Karpas-422 (cell line): ENCODE measurements around the gene LYZL1. TPM values are rescaled to one million over a fixed set of nuclear protein-coding genes. Genes with fewer than 3 reads are reported as not detected.

Source experiments
- DNase-seq: peaks from one replicate; pipeline ENCODE4 v3.0.0-alpha.2; 2015
- H2AFZ ChIP-seq: fragments of 200-600 bp; sonication (generic); 2 replicates; pipeline ENCODE4 v1.6.1; 2014; ENCODE audit warnings: antibody characterized with exemption, low read length, mixed read lengths
- H3K27ac ChIP-seq: fragments of 200-600 bp; sonication (generic); 2 replicates; pipeline ENCODE4 v1.5.1; 2014; ENCODE audit warnings: mild to moderate bottlenecking, low read length, moderate library complexity
- H3K27me3 ChIP-seq: fragments of 200-600 bp; sonication (generic); 2 replicates; pipeline ENCODE4 v1.6.1; 2014; ENCODE audit warnings: low read length, mixed read lengths
- H3K36me3 ChIP-seq: fragments of 200-600 bp; sonication (generic); 2 replicates; pipeline ENCODE4 v1.6.1; 2014; ENCODE audit warnings: low read length, mixed read lengths; ENCODE audit not compliant: insufficient read depth
- H3K4me1 ChIP-seq: fragments of 200-600 bp; sonication (generic); 2 replicates; pipeline ENCODE4 v1.6.1; 2014; ENCODE audit warnings: mild to moderate bottlenecking, low read length, mixed read lengths
- H3K4me2 ChIP-seq: fragments of 200-600 bp; sonication (generic); 2 replicates; pipeline ENCODE4 v1.6.1; 2014; ENCODE audit warnings: low read length, low read depth, mild to moderate bottlenecking; ENCODE audit not compliant: poor library complexity, severe bottlenecking
- H3K4me3 ChIP-seq: fragments of 200-600 bp; sonication (generic); 2 replicates; pipeline ENCODE4 v1.5.1; 2014; ENCODE audit warnings: mild to moderate bottlenecking, antibody characterized with exemption, low read length, mixed read lengths
- H3K79me2 ChIP-seq: fragments of 200-600 bp; sonication (generic); 2 replicates; pipeline ENCODE4 v1.6.1; 2014; ENCODE audit warnings: mild to moderate bottlenecking, low read length, mixed read lengths
- H3K9ac ChIP-seq: fragments of 200-600 bp; sonication (generic); 2 replicates; pipeline ENCODE4 v1.6.0; 2014; ENCODE audit warnings: low read length
- H3K9me2 ChIP-seq: fragments of 200-600 bp; sonication (generic), shearing (Covaris generic); replicated peaks from 2 replicates; pipeline ENCODE4 v1.6.0; 2014; ENCODE audit warnings: mild to moderate bottlenecking, low read length, moderate library complexity; ENCODE audit not compliant: insufficient read depth
- H3K9me3 ChIP-seq: fragments of 300-700, 200-600 bp; sonication (generic); 2 replicates; pipeline ENCODE4 v1.6.1; 2014; ENCODE audit warnings: low read length, mixed read lengths
- H4K20me1 ChIP-seq: fragments of 200-600 bp; sonication (generic); 2 replicates; pipeline ENCODE4 v1.6.1; 2014; ENCODE audit warnings: mild to moderate bottlenecking, antibody characterized with exemption, low read length, low read depth; ENCODE audit not compliant: insufficient read depth
- total RNA-seq: library from RNA; depleted of rRNA; stranded (reverse); fragments of >200 nt; shearing (Covaris generic); gene quantifications from 2 replicates; pipeline ENCODE4 v1.2.3, GENCODE V29; 2014; ENCODE audit warnings: low replicate concordance

Gene LYZL1
- total RNA-seq, 1 experiment from 2014 or later = not detected

DNA sequence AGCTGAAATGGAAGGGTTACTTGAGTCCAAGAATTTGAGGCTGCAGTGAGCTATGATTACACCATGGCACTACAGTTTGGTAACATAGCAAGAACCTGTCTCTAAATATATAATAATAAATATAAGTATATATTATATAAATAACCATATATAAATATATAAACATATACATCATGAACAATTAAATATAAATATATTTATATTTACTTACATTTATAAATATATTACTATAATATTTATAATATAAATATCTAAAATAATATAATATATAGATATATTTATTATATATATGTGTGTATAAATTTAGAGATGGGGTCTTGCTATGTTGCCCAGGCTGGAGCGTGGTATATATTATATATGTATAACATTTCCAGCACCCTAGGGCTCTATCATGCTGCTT lies 42.4 kb upstream of the LYZL1 start:
- Histone ChIP-seq H3K27ac (no peak overlapping the region), H3K9me3 (no peaks in the 10 kb centered on the region), H3K4me1 (no peaks in the 10 kb centered on the region), H2AFZ (no peak overlapping the region), H3K36me3 (no peaks in the 10 kb centered on the region), H3K27me3 (no peaks in the 10 kb centered on the region), H4K20me1 (no peaks in the 10 kb centered on the region), H3K79me2 (no peaks in the 10 kb centered on the region), H3K9ac (no peak overlapping the region), H3K9me2 (no peaks in the 10 kb centered on the region), H3K4me3 (no peak overlapping the region), H3K4me2 (no peak overlapping the region)
- DNase-seq = no peak

DNA sequence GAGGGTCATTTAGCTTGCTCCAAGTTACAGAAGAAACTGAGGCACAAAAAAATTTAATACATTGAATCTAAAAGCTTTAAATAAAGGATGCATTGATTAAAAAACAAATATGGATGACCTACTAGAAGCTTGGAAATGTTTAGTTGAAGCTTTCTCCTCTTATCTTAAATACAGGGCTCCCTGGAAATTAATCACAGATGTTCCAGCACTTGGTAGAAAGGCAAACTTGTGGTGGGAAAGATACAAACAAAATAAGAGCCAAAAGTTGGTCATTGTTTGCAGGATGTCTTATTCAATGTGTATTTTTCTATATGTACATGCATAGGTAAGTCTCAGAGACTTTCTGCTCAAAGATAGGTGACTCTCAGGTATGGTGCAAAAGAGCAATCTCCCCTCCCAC lies 40.7 kb upstream of the LYZL1 start:
- H3K79me2 ChIP-seq = no peaks in the 10 kb centered on the region
- no peak for DNase-seq
- H3K27ac ChIP-seq = no peak overlapping the region
- H2AFZ ChIP-seq = no peak overlapping the region
- H3K9ac ChIP-seq = no peak overlapping the region
- H3K4me1 ChIP-seq = no peaks in the 10 kb centered on the region
- no peaks in the 10 kb centered on the region for H3K9me2 ChIP-seq
- H3K4me3 ChIP-seq = no peak overlapping the region
- H3K36me3 ChIP-seq = no peaks in the 10 kb centered on the region
- H4K20me1 ChIP-seq = no peaks in the 10 kb centered on the region
- no peaks in the 10 kb centered on the region for H3K9me3 ChIP-seq
- H3K27me3 ChIP-seq = no peaks in the 10 kb centered on the region
- no peak overlapping the region for H3K4me2 ChIP-seq

DNA sequence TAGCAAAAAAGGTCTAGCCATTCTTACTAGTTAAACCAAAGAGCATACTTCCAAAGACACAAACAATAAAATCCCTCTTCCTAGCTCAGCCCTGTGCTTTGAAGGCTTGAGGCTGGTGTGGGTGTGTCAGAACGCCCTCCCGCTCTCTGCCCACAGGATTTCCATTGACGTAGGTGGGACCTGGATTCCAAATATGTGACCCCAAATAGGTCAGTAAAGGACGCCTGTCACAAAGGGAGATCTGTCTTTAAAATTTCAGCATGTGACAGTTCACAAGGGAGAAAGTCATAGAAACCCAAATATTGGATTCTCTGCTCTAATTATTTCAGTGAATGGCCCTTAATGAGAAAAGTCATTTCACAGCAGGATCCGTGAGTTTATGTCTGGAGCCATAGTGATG lies 39.9 kb upstream of the LYZL1 start:
- H2AFZ ChIP-seq = no peak overlapping the region
- no peaks in the 10 kb centered on the region for H3K9me2 ChIP-seq
- H3K4me3 ChIP-seq = no peak overlapping the region
- H3K4me1 ChIP-seq = no peaks in the 10 kb centered on the region
- no peak overlapping the region for H3K4me2 ChIP-seq
- DNase-seq = no peak
- H3K79me2 ChIP-seq = no peaks in the 10 kb centered on the region
- no peaks in the 10 kb centered on the region for H3K27me3 ChIP-seq
- no peaks in the 10 kb centered on the region for H4K20me1 ChIP-seq
- H3K9ac ChIP-seq = no peak overlapping the region
- no peaks in the 10 kb centered on the region for H3K36me3 ChIP-seq
- no peaks in the 10 kb centered on the region for H3K9me3 ChIP-seq
- H3K27ac ChIP-seq = no peak overlapping the region

DNA sequence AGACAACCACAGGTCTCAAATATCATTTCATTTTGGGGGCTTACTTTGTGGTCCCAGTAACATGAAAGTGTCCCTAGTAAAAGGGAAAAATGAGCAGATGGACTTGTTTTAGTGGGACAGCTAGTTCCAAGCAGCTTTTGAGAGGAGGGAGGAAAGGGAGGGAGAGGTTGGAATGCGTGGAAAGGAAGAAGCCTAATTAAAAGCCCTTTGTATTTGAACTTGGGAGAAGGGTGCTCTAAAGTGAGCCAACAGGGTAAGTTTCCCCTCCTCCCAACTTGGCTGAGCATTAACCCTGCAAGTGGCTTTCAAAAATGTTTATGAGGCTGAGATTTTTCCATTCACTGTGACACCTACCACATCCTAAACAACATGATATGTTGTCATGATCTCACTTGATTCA lies 38.8 kb upstream of the LYZL1 start:
- DNase-seq = no peak
- Histone ChIP-seq H3K9me3 (no peaks in the 10 kb centered on the region), H3K36me3 (no peaks in the 10 kb centered on the region), H3K27me3 (no peaks in the 10 kb centered on the region), H3K9ac (no peak overlapping the region), H2AFZ (no peak overlapping the region), H3K4me2 (no peak overlapping the region), H3K4me3 (no peak overlapping the region), H3K9me2 (no peaks in the 10 kb centered on the region), H3K27ac (no peak overlapping the region), H4K20me1 (no peaks in the 10 kb centered on the region), H3K79me2 (no peaks in the 10 kb centered on the region), H3K4me1 (no peaks in the 10 kb centered on the region)

DNA sequence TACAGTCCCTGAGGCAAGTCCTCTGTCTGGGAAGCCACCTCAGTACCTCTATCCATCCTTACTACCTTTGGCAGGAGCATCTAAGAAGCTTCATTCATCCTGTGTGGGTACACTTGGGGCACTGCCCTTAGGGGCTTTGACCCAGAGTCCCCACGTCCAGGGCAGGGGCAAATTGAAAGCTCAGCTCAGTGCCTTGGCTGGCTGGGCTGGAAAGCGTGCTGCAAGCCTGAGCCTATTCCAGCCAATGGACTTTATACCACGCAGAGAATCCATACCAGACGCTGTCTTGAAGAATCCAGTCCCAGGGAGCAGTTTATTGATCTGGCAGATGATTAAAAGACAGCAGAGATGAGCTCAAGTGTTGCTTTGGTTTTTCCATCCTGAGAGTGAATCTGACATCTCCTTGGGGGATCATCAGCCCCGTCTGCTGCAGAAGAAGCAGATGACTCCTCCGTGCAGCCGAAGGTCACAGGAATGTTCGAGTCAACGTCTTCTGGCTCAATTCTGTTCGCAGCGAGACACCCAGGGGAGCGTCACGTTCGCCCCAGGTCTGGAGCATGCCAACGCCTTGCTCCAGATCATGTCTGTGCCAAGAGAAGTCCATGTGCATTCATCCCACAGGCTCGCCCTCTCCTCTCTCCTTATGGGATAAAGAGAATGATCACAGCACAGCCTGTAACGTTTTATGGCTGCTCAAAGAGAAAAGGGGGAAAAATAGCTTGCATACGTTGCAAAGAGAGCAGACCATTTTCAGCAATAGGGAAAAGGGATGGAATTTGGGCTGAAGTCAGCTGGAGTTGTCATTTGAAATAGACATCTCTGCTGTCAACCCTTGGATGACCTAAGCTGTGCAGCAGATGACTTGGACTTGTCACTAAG lies 35.8 kb upstream of the LYZL1 start:
- no peak overlapping the region for H3K9ac ChIP-seq
- no peaks in the 10 kb centered on the region for H3K36me3 ChIP-seq
- H3K4me3 ChIP-seq = no peak overlapping the region

DNA sequence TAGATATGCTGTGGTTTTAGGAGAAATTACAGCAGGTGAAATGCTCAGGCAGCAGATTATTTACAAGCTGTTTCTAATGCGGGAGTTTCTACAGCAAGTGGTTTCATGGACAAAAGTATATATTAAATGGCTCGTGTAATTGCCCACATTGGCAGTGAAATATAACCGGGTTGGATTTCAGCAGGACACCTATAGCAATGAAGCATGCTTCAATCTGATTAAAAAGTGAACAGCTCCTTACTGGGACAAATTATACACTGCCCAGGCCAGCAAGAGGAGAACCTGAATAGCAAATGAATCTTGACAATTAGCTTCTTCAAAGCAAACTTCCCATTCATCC lies 35.2 kb upstream of the LYZL1 start:
- no peak for DNase-seq
- H3K27ac ChIP-seq = no peak overlapping the region
- no peak overlapping the region for H3K4me3 ChIP-seq
- H3K27me3 ChIP-seq = no peaks in the 10 kb centered on the region
- no peaks in the 10 kb centered on the region for H4K20me1 ChIP-seq
- H3K9ac ChIP-seq = no peak overlapping the region
- H3K9me2 ChIP-seq = no peaks in the 10 kb centered on the region
- H3K36me3 ChIP-seq = no peaks in the 10 kb centered on the region
- no peaks in the 10 kb centered on the region for H3K9me3 ChIP-seq
- no peak overlapping the region for H3K4me2 ChIP-seq
- no peak overlapping the region for H2AFZ ChIP-seq
- no peaks in the 10 kb centered on the region for H3K79me2 ChIP-seq
- no peaks in the 10 kb centered on the region for H3K4me1 ChIP-seq

More for the DNA sequence above, 35.8 kb upstream of the LYZL1 start:
- Histone ChIP-seq H3K9me3 (no peaks in the 10 kb centered on the region), H3K4me1 (no peaks in the 10 kb centered on the region), H3K79me2 (no peaks in the 10 kb centered on the region), H4K20me1 (no peaks in the 10 kb centered on the region), H3K9me2 (no peaks in the 10 kb centered on the region), H3K27ac (no peak overlapping the region), H2AFZ (no peak overlapping the region), H3K27me3 (no peaks in the 10 kb centered on the region), H3K4me2 (no peak overlapping the region)
- DNase-seq = no peak

DNA sequence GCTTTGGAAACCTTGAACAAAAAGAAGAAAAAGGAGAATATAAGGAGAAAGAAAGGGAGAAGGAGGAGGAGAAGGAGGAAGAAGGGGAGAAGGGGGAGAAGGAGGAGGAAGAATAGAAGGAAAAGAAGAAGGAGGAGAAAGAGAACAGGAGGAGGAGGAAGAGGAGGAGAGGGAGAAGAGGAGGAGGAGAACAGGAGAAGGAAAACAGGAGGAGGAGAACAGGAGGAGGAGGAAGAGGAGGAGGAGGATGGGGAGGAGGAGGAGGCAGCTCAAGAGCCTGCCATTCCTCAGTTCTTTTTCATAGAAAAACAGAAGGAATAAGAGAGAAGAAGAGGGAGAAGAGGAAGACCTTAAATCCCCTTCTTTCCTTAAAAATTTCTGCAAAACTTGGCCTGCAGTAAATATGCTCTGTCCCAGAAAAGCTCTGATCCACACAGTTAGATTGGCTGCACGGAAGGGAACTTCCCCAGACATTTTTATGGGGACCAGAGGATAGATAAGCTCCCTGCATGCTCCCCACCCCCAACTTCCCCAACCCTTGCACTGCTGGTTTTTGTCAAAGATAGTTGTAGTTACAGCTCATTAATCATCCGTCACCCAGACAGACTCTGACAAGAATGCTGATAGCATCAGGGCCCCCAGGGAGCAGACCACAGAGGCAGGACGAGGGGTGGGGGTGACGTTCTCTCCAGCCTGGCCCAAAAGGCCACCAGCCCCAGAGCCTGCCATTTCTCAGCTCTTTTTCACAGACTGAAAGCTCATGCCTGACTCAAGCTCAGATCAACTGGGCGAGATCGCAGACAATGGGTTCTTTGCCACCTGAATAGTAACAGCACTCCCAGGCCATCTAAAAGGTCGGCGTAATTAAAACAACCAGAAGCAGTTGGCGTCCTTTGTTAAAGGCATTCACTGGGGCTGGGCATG lies 34.5 kb upstream of the LYZL1 start:
- H3K4me1 ChIP-seq = no peaks in the 10 kb centered on the region
- H3K27ac ChIP-seq = no peak overlapping the region
- no peak overlapping the region for H3K4me3 ChIP-seq
- H2AFZ ChIP-seq = no peak overlapping the region
- H3K36me3 ChIP-seq = no peaks in the 10 kb centered on the region
- H3K9ac ChIP-seq = no peak overlapping the region
- no peaks in the 10 kb centered on the region for H3K9me3 ChIP-seq
- no peaks in the 10 kb centered on the region for H3K9me2 ChIP-seq
- no peak for DNase-seq
- no peaks in the 10 kb centered on the region for H3K27me3 ChIP-seq
- H3K79me2 ChIP-seq = no peaks in the 10 kb centered on the region
- no peaks in the 10 kb centered on the region for H4K20me1 ChIP-seq
- no peak overlapping the region for H3K4me2 ChIP-seq

DNA sequence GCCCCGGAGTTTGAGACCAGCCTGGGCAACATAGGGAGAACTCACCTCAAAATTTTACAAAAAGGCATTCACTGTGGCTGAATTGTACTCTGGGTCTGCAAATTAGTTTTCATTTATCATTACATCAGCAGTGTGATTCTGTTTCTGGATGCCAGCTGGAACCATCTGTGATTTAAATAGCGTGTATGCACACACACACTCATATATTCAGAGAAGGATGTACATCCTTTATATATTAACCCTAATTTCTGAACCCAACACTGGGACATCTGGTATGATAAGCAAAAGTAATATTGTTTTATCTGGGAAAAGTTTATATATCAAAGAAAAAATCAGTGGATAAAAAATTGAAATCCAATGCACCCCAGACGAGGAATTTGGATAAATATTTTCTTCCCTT lies 33.8 kb upstream of the LYZL1 start:
- no peak overlapping the region for H2AFZ ChIP-seq
- no peak for DNase-seq
- H3K4me2 ChIP-seq = no peak overlapping the region
- no peak overlapping the region for H3K9ac ChIP-seq
- no peak overlapping the region for H3K4me3 ChIP-seq
- H3K27me3 ChIP-seq = no peaks in the 10 kb centered on the region
- H3K36me3 ChIP-seq = no peaks in the 10 kb centered on the region
- H3K79me2 ChIP-seq = no peaks in the 10 kb centered on the region
- no peaks in the 10 kb centered on the region for H3K9me2 ChIP-seq
- no peaks in the 10 kb centered on the region for H4K20me1 ChIP-seq
- no peaks in the 10 kb centered on the region for H3K4me1 ChIP-seq
- no peak overlapping the region for H3K27ac ChIP-seq
- H3K9me3 ChIP-seq = no peaks in the 10 kb centered on the region
